ENCODE data around the gene IRF7.

DNA sequence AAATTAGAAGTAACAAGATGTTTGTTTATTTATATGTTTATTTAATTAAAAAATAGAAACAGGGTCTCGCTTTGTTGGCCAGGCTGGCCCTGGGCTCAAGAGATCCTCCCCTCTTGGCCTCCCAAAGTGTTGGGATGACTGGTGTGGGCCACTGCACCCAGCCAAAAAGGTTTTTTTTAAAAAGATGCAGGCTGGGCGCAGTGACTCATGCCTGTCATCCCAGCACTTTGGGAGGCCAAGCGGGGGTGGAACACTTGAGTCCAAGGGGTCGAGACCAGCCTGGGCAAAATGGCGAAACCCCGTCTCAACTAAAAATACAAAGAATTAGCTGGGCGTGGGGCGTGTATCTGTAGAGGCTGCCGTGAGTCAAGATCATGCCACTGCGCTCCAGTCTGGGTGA is 34.7 kb upstream of the IRF7 start:
- TF ChIP-seq POLR2A (IDR thresholded peaks at IDR 0.05) (no peak), EP300 (IDR thresholded peaks at IDR 0.05) (no peak)
- TF ChIP-seq, protein P1, sequence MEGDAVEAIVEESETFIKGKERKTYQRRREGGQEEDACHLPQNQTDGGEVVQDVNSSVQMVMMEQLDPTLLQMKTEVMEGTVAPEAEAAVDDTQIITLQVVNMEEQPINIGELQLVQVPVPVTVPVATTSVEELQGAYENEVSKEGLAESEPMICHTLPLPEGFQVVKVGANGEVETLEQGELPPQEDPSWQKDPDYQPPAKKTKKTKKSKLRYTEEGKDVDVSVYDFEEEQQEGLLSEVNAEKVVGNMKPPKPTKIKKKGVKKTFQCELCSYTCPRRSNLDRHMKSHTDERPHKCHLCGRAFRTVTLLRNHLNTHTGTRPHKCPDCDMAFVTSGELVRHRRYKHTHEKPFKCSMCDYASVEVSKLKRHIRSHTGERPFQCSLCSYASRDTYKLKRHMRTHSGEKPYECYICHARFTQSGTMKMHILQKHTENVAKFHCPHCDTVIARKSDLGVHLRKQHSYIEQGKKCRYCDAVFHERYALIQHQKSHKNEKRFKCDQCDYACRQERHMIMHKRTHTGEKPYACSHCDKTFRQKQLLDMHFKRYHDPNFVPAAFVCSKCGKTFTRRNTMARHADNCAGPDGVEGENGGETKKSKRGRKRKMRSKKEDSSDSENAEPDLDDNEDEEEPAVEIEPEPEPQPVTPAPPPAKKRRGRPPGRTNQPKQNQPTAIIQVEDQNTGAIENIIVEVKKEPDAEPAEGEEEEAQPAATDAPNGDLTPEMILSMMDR (IDR thresholded peaks at IDR 0.05) = no peak

All from tibial nerve (tissue), 4 donors.